Activated CD8-positive, alpha-beta memory T cell treated with anti-CD3 and anti-CD28 coated beads for 24 hours (primary cell): ENCODE data around the gene CEP83.
"Not testable (repeated sequence)": the region's sequence is repeated elsewhere in the genome, so short reads cannot be mapped to it uniquely, and the experiment has no call there.

Experiments
- DNase-seq: peaks from one replicate; pipeline ENCODE4 v3.0.0-alpha.2; 2020

Gene CEP83

GRCh38 chr12:94429633-94430032, 30.0 kb downstream of the CEP83 start:
- no peak for DNase-seq

GRCh38 chr12:94429191-94429590, 30.5 kb downstream of the CEP83 start:
- no peak for DNase-seq

- DNase-seq = no peak
Observed at GRCh38 chr12:94427501-94428381, 31.9 kb downstream of the CEP83 start.

GRCh38 chr12:94426049-94426448, 33.6 kb downstream of the CEP83 start:
- no peak for DNase-seq

- not testable (repeated sequence) for DNase-seq
Observed at GRCh38 chr12:94424830-94425229, 34.8 kb downstream of the CEP83 start.

- no peak for DNase-seq
Observed at GRCh38 chr12:94421868-94422740, 37.6 kb downstream of the CEP83 start.

GRCh38 chr12:94418517-94418916, 41.1 kb downstream of the CEP83 start:
- no peak for DNase-seq

- no peak for DNase-seq
Observed at GRCh38 chr12:94416613-94417012, 43.1 kb downstream of the CEP83 start.

GRCh38 chr12:94415066-94415465, 44.6 kb downstream of the CEP83 start:
- no peak for DNase-seq

- no peak for DNase-seq
Observed at GRCh38 chr12:94405413-94406116, 54.1 kb downstream of the CEP83 start.

- no peak for DNase-seq
Observed at GRCh38 chr12:94404854-94405253, 54.8 kb downstream of the CEP83 start.

GRCh38 chr12:94401326-94401725, 58.3 kb downstream of the CEP83 start:
- DNase-seq = no peak

- DNase-seq = not testable (repeated sequence)
Observed at GRCh38 chr12:94398685-94399084, 61.0 kb downstream of the CEP83 start.

- no peak for DNase-seq
Observed at GRCh38 chr12:94397401-94397800, 62.3 kb downstream of the CEP83 start.

- DNase-seq = not testable (repeated sequence)
Observed at GRCh38 chr12:94396014-94396413, 63.7 kb downstream of the CEP83 start.

GRCh38 chr12:94390130-94390485, 69.6 kb downstream of the CEP83 start:
- no peak for DNase-seq

- not testable (repeated sequence) for DNase-seq
Observed at GRCh38 chr12:94389482-94390129, 70.1 kb downstream of the CEP83 start.

- no peak for DNase-seq
Observed at GRCh38 chr12:94386422-94386821, 73.2 kb downstream of the CEP83 start.

GRCh38 chr12:94384030-94384429, 75.6 kb downstream of the CEP83 start:
- no peak for DNase-seq

- no peak for DNase-seq
Observed at GRCh38 chr12:94380507-94380906, 79.2 kb downstream of the CEP83 start.

GRCh38 chr12:94379479-94380113, 80.1 kb downstream of the CEP83 start:
- DNase-seq = no peak

- no peak for DNase-seq
Observed at GRCh38 chr12:94377599-94377998, 82.1 kb downstream of the CEP83 start.
